K562 (cell line): Measurements from ENCODE around the gene STX18. TPM values are rescaled to one million over a fixed set of nuclear protein-coding genes. Genes with fewer than 3 reads are reported as not detected.

ENCODE experiments used
- ATAC-seq: fragments of 200-7000 bp; cut with Tn5 transposase; 3 replicates; pipeline ENCODE4 v1.9.1; 2020; ENCODE audit warnings: moderate library complexity
- BruUV-seq: library from RNA; stranded (reverse); fragments of 400-500 nt; replicated peaks from 2 replicates; lab custom pipeline; 2021; lab: Mats Ljungman, UMichigan
- CTCF ChIA-PET: fragments of 300-600 bp; formaldehyde crosslinking; extraction: SDS; loops from one replicate; lab custom pipeline; 2021; ENCODE audit warnings: low intra/inter-chr PET ratio; lab: Yijun Ruan, JAX
- POLR2A ChIA-PET: fragments of 300-600, 350-650 bp; sonication (Branson Sonifier 250); formaldehyde crosslinking; extraction: SDS; loops from one replicate; lab custom pipeline; 2021; ENCODE audit warnings: antibody characterized with exemption, inconsistent platforms; lab: Yijun Ruan, JAX
- DNase-seq, 4 experiments: peaks; one replicate each; pipeline versions ENCODE4 v3.0.0 to v3.0.0-alpha.2; 2011 to 2018; ENCODE audit warnings: low spot score in 3 of 4, mixed read lengths in 3 of 4; ENCODE audit errors: extremely low read depth in 1 of 4
- FAIRE-seq: peaks from 2 replicates; lab custom pipeline; 2011; peaks lifted over from hg19 to GRCh38; lab: Jason Lieb, UNC
- H2AFZ ChIP-seq: 2 replicates; pipeline ENCODE4 v1.6.0; 2011; ENCODE audit warnings: low read depth, low read length, control low read depth, inconsistent platforms
- H3K27ac ChIP-seq: fragments of 200-600 bp; 3 replicates; pipeline ENCODE4 v1.8.0; 2011; ENCODE audit warnings: low read depth, mild to moderate bottlenecking, control low read depth, inconsistent platforms, low read length, moderate library complexity, mixed read lengths; ENCODE audit errors: extremely low read depth
- H3K27me3 ChIP-seq, 2 experiments: fragments of 300-600 bp in 1 of 2; 2 replicates in 1 of 2; 3 replicates in 1 of 2; pipeline versions ENCODE4 v1.6.0 to v1.8.0; 2011; ENCODE audit warnings: inconsistent platforms in 2 of 2, low read length in 2 of 2, mild to moderate bottlenecking in 1 of 2, mixed read lengths in 1 of 2, moderate library complexity in 1 of 2; ENCODE audit not compliant: control insufficient read depth in 2 of 2, insufficient read depth in 2 of 2
- H3K36me3 ChIP-seq: fragments of 300-600 bp; 3 replicates; pipeline ENCODE4 v1.8.0; 2011; ENCODE audit warnings: mild to moderate bottlenecking, low read length, inconsistent platforms; ENCODE audit not compliant: control insufficient read depth, insufficient read depth
- H3K4me1 ChIP-seq, 2 experiments: fragments of 200-600 bp in 1 of 2; replicated peaks in 1 of 2; 2 replicates in 1 of 2; 3 replicates in 1 of 2; pipeline versions ENCODE4 v1.5.1 to v1.8.0; 2011; ENCODE audit warnings: inconsistent platforms in 2 of 2, low read length in 2 of 2, mild to moderate bottlenecking in 1 of 2, mixed read lengths in 1 of 2, moderate library complexity in 1 of 2; ENCODE audit not compliant: control insufficient read depth in 2 of 2, insufficient read depth in 2 of 2
- H3K4me2 ChIP-seq: 2 replicates; pipeline ENCODE4 v1.6.1; 2011; ENCODE audit warnings: low read length, control low read depth, inconsistent platforms, mixed read lengths; ENCODE audit not compliant: insufficient read depth
- H3K4me3 ChIP-seq: fragments of 200-600 bp; sonication (generic), shearing (Covaris generic); 2 replicates; pipeline ENCODE4 v1.5.1; 2016; ENCODE audit warnings: control low read depth, inconsistent platforms
- H3K79me2 ChIP-seq: fragments of 200-600 bp; 3 replicates; pipeline ENCODE4 v1.8.0; 2011; ENCODE audit warnings: low read length, inconsistent platforms; ENCODE audit not compliant: control insufficient read depth, insufficient read depth
- H3K9ac ChIP-seq, 2 experiments: 2 replicates each; pipeline versions ENCODE4 v1.6.0 to v1.6.1; 2011; ENCODE audit warnings: low read depth in 2 of 2, low read length in 2 of 2, control low read depth in 1 of 2, inconsistent platforms in 1 of 2, mild to moderate bottlenecking in 1 of 2, mixed read lengths in 1 of 2; ENCODE audit not compliant: insufficient read depth in 1 of 2
- H3K9me1 ChIP-seq: one replicate; pipeline ENCODE4 v1.6.0; 2011; ENCODE audit warnings: inconsistent platforms, mild to moderate bottlenecking, low read length, moderate library complexity; ENCODE audit not compliant: control insufficient read depth, insufficient read depth
- H3K9me3 ChIP-seq: replicated peaks from 2 replicates; pipeline ENCODE4 v1.5.1; 2011; ENCODE audit warnings: low read depth, low read length, inconsistent platforms; ENCODE audit not compliant: control insufficient read depth, insufficient read depth
- H4K20me1 ChIP-seq: replicated peaks from 2 replicates; pipeline ENCODE4 v1.6.1; 2011; ENCODE audit warnings: low read length, inconsistent platforms, mixed read lengths; ENCODE audit not compliant: control insufficient read depth, insufficient read depth
- ARID1B ChIP-seq: fragments of 450-650 bp; IDR thresholded peaks from 2 replicates; pipeline ENCODE4 v1.6.1; 2016; ENCODE audit warnings: antibody characterized with exemption, mild to moderate bottlenecking, inconsistent platforms
- C11orf30 ChIP-seq: fragments of 450-650 bp; IDR thresholded peaks from 2 replicates; pipeline ENCODE4 v1.6.1; 2016; ENCODE audit warnings: low read depth, mild to moderate bottlenecking
- CREM ChIP-seq: IDR thresholded peaks from 2 replicates; pipeline ENCODE4 v1.6.1; 2014; ENCODE audit warnings: antibody characterized with exemption, low read depth
- HEY1 ChIP-seq: fragments of 250-450 bp; sonication (Bioruptor Pico); IDR thresholded peaks from 2 replicates; pipeline ENCODE4 v1.5.0; 2020; ENCODE audit warnings: mild to moderate bottlenecking, moderate library complexity, borderline replicate concordance
- RBM17 ChIP-seq: fragments of 200-400 bp; formaldehyde crosslinking; IDR thresholded peaks from 2 replicates; pipeline ENCODE4 v1.6.1; 2017; ENCODE audit warnings: low read depth, mild to moderate bottlenecking, low read length, borderline replicate concordance
- RBM22 ChIP-seq: fragments of 200-400 bp; formaldehyde crosslinking; IDR thresholded peaks from 2 replicates; pipeline ENCODE4 v1.6.1; 2018; ENCODE audit warnings: low read length, low read depth; ENCODE audit not compliant: poor library complexity, severe bottlenecking
- TGIF2 ChIP-seq: sonication (generic); formaldehyde crosslinking; IDR thresholded peaks from 2 replicates; pipeline ENCODE4 v1.8.1; 2022; ENCODE audit warnings: mild to moderate bottlenecking, missing genetic modification reagents, moderate library complexity
- THAP12 ChIP-seq: fragments of 250-450 bp; sonication (Bioruptor Pico); IDR thresholded peaks from 2 replicates; pipeline ENCODE4 v1.9.0; 2021; ENCODE audit warnings: mild to moderate bottlenecking, inconsistent platforms
- WHSC1 ChIP-seq: IDR thresholded peaks from one replicate; pipeline ENCODE4 v1.6.1; 2012; ENCODE audit warnings: low read length, control low read depth, inconsistent platforms
- ZNF347 ChIP-seq: fragments of 450-650 bp; formaldehyde crosslinking; IDR thresholded peaks from 2 replicates; pipeline ENCODE4 v1.4.0; 2020; ENCODE audit warnings: low read depth, mild to moderate bottlenecking, moderate library complexity
- WGBS: fragments of 100-300 bp; shearing (Covaris generic); methylation state at CpG from one replicate; pipeline ENCODE4 v1.1.6; 2016; ENCODE audit warnings: low coverage, mixed read lengths; ENCODE audit not compliant: insufficient coverage; ENCODE audit errors: missing lambda C conversion rate; 5-methylcytosine and 5-hydroxymethylcytosine counted together
- in situ Hi-C: fragments of 300-500 bp; cut with MboI; formaldehyde crosslinking; loops from 4 replicates; pipeline ENCODE4 v1.15.0; 2018; ENCODE audit warnings: inconsistent platforms, mixed read lengths
- intact Hi-C: fragments of 100-400 bp; cut with micrococcal nuclease; formaldehyde crosslinking; loops from 2 replicates; pipeline ENCODE4 v1.14.2; 2022
- polyA plus RNA-seq, 8 experiments: library from polyadenylated mRNA; depleted of rRNA in 4 of 8; stranded (reverse) in 5 of 8; unstranded in 3 of 8; fragments of >200 nt; fragmentation: Nextera tagmentation in 2 of 8; fragmentation: Illumina TruSeq in 1 of 8; extraction: Ambion mirVana in 2 of 8; extraction: Trizol in 1 of 8; gene quantifications; 2 replicates each; pipeline versions ENCODE4 v1.2.1 to v1.2.3, GENCODE V29; 2011 to 2014; ENCODE audit warnings: inconsistent platforms in 1 of 8, missing spikeins in 1 of 8
- total RNA-seq, 7 experiments: library from RNA; depleted of rRNA in 6 of 7; stranded (reverse); fragments of >200 nt in 6 of 7; fragmentation: Illumina TruSeq in 2 of 7; extraction: Trizol in 2 of 7; gene quantifications; 2 replicates each; pipeline versions ENCODE4 v1.2.1 to v1.2.3, GENCODE V29; 2011 to 2021; ENCODE audit warnings: low replicate concordance in 1 of 7

Gene STX18
- total and polyA plus RNA-seq, 9 of the 15 experiments (the other 6 are each of a cell fraction or from before 2014, with no cell fraction given) = 6.2 to 41.7 (median 22.7) TPM

GRCh38 chr4:4564522-4564921, 22.7 kb upstream of the STX18 start:
- H3K79me2 ChIP-seq = no peaks in the 10 kb centered on the region
- no TSS peak for BruUV-seq
- intact Hi-C loops = no loop called here
- H2AFZ ChIP-seq = no peak overlapping the region
- no peaks in the 10 kb centered on the region for H3K9me1 ChIP-seq
- H3K9ac ChIP-seq = no peak overlapping the region
- TF ChIP-seq C11orf30 = no peak
- TF ChIP-seq ARID1B = no peak
- TF ChIP-seq HEY1 = no peak
- TF ChIP-seq ZNF347 (CRISPR knock-in tag) = no peak
- TF ChIP-seq RBM17 = no peak
- TF ChIP-seq CREM = no peak
- no peak for TF ChIP-seq THAP12 (CRISPR knock-in tag)
- TF ChIP-seq WHSC1 = no peak
- no peak for TF ChIP-seq RBM22
- no peak for TF ChIP-seq TGIF2 (CRISPR knock-in tag)
- TF ChIP-seq, all 486 proteins: peak for 0
- no peak overlapping the region for H3K4me2 ChIP-seq
- CTCF ChIA-PET = no interaction called here
- no peak overlapping the region for H3K4me3 ChIP-seq
- H3K27ac ChIP-seq = no peak overlapping the region
- POLR2A ChIA-PET = interaction anchor here (1.0 to 2.7 kb wide), 4 partner anchors 8 to 13 kb away, joined by 4 to 14 read pairs (median 7); no protein-coding TSS in a partner anchor
- WGBS = 91% methylated on average over 3 of the region's 3 CpGs
- no peak for FAIRE-seq
- in situ Hi-C loops = no loop called here
- H3K9me3 ChIP-seq = no peaks in the 10 kb centered on the region
- H4K20me1 ChIP-seq = no peaks in the 10 kb centered on the region; the same call in 1 of the 2 replicates
- no peaks in the 10 kb centered on the region for H3K4me1 ChIP-seq
- DNase-seq = no peak
- H3K36me3 ChIP-seq = no peaks in the 10 kb centered on the region
- no peak for ATAC-seq
- 0 out of 5 replicates have a peak, but pooled peaks cover 0 to 4% of the 10 kb centered on the region in 2 experiments for H3K27me3 ChIP-seq
